Gastroesophageal sphincter (tissue), 4 donors: ENCODE data around the gene DNAJB12. TPM values are rescaled to one million over a fixed set of nuclear protein-coding genes. Genes with fewer than 3 reads are reported as not detected.
A peak's percentile ranks its signal among the peaks of the same experiment; 100 is the strongest.

Experiments used
- ATAC-seq: fragments of 150-250 bp; one replicate; pipeline ENCODE4 v1.9.1; 2016; ENCODE audit warnings: mild to moderate bottlenecking, moderate library complexity
- H3K27ac ChIP-seq, 4 donors: fragments of 200-600 bp; sonication (generic) in 3 of 4; 1 replicate in 3 of 4; 2 replicates in 1 of 4; pipeline ENCODE4 v1.5.1; 2016 to 2019
- H3K27me3 ChIP-seq: fragments of 200-600 bp; sonication (generic); one replicate; pipeline ENCODE4 v1.5.1; 2019
- H3K36me3 ChIP-seq, 2 donors: fragments of 200-600 bp; sonication (generic); one replicate each; pipeline ENCODE4 v1.5.1; 2019; ENCODE audit warnings: control low read depth in 1 of 2
- H3K4me1 ChIP-seq, 3 donors: fragments of 200-600 bp; sonication (generic); 1 replicate in 2 of 3; 2 replicates in 1 of 3; pipeline ENCODE4 v1.5.1; 2016 to 2019; ENCODE audit warnings: control low read depth in 2 of 3
- H3K4me3 ChIP-seq, 2 donors: fragments of 200-600 bp; sonication (generic); one replicate each; pipeline ENCODE4 v1.5.1; 2019; ENCODE audit warnings: mild to moderate bottlenecking in 1 of 2, moderate library complexity in 1 of 2
- H3K9me3 ChIP-seq, 3 donors: fragments of 200-600 bp; sonication (generic); one replicate each; pipeline ENCODE4 v1.5.1; 2017 to 2019; ENCODE audit warnings: control low read depth in 2 of 3
- EP300 ChIP-seq: sonication (generic); formaldehyde crosslinking; IDR thresholded peaks from one replicate; pipeline ENCODE4 v1.6.1; 2017; ENCODE audit warnings: antibody characterized with exemption, mild to moderate bottlenecking
- POLR2A ChIP-seq, 2 donors: fragments of 450-650 bp; IDR thresholded peaks; one replicate each; pipeline ENCODE4 v1.6.1; 2017; ENCODE audit warnings: antibody characterized with exemption in 2 of 2, mild to moderate bottlenecking in 2 of 2, moderate library complexity in 1 of 2
- POLR2AphosphoS5 ChIP-seq: sonication (generic); formaldehyde crosslinking; IDR thresholded peaks from one replicate; pipeline ENCODE4 v1.6.1; 2017; ENCODE audit warnings: antibody characterized with exemption
- WGBS, 2 donors: methylation state at CpG; one replicate each; pipeline ENCODE4 v1.1.5; 2018; ENCODE audit warnings: low coverage in 1 of 2; 5-methylcytosine and 5-hydroxymethylcytosine counted together
- total RNA-seq, 4 donors: library from RNA; depleted of rRNA; stranded (reverse); fragments of >200 nt; gene quantifications; one replicate each; pipeline ENCODE4 v1.1.0, GENCODE V29; 2016
- TF ChIP-seq, protein P1 (sequence below), 4 experiments: fragments of 200-600 bp in 2 of 4; fragments of 450-650 bp in 2 of 4; sonication (generic) in 1 of 4; IDR thresholded peaks; one replicate each; pipeline ENCODE4 v1.5.1; 2017 to 2019; ENCODE audit warnings: antibody characterized with exemption in 4 of 4, mild to moderate bottlenecking in 2 of 4, moderate library complexity in 2 of 4

Gene DNAJB12
- total RNA-seq, 4 donors from 2014 or later, result 28.6 to 43.0 (median 33.4) TPM

DNA sequence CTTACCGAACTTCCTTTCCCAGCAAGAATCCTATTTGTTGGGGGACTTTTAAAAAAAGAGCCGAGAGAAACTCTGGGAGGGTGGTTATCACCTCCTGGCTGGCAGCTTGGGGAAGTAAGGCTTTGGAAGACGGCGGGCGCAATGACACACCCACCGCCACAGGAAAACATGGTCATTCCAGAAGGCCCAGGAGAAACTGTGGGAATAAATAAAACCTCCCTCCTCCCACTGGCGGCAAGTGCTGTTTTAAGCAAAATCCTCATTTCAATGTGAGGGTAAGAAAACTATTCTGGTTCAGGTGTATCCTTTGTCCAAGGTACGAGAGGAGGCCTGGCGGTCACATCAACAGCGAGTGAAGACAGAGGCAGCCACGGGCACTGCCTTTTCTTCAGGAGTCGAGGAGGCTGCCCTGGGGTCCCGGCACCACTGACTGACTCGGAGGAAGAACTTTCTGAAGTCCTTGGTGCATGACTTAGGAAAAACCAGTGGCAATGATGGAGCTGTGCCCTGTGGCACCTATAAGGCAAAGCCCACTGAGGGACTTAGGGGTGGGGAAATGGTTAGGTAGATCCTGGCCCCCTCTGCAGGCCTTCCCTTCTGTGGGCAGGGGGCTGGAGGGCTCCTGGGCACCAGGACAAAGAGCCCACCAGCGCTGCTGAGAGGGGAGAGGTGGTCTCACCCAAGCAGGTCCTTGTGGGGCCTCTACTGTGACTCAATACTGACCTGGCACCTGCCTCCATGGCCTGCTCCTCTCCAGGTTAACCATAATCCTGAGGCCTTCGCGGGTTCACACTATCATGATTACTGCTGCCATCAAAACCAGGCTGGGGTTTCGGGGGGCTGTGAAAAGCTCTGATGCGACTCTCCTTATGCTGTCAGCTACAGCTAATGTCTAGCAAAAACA is 21.4 kb downstream of the DNAJB12 start:
- Histone ChIP-seq H3K9me3 (no peaks in the 10 kb centered on the region), H3K4me1 (peaks cover 0 to 88% (median 56%) of the 10 kb centered on the region in 3 donors), H3K4me3 (no peak overlapping the region), H3K27me3 (no peaks in the 10 kb centered on the region), H3K27ac (peak overlapping the region in 3 of 4 donors; percentile 83 to 91 (median 90)), H3K36me3 (peaks cover 0 to 40% of the 10 kb centered on the region in 2 donors)
- WGBS, 2 donors, result 76 to 86% methylated on average over 5 to 9 of the region's 19 CpGs
- no peak for ATAC-seq
- TF ChIP-seq EP300 (no peak), POLR2AphosphoS5 (no peak), POLR2A (IDR thresholded peaks at IDR 0.05) (no peak)
- TF ChIP-seq, protein P1, sequence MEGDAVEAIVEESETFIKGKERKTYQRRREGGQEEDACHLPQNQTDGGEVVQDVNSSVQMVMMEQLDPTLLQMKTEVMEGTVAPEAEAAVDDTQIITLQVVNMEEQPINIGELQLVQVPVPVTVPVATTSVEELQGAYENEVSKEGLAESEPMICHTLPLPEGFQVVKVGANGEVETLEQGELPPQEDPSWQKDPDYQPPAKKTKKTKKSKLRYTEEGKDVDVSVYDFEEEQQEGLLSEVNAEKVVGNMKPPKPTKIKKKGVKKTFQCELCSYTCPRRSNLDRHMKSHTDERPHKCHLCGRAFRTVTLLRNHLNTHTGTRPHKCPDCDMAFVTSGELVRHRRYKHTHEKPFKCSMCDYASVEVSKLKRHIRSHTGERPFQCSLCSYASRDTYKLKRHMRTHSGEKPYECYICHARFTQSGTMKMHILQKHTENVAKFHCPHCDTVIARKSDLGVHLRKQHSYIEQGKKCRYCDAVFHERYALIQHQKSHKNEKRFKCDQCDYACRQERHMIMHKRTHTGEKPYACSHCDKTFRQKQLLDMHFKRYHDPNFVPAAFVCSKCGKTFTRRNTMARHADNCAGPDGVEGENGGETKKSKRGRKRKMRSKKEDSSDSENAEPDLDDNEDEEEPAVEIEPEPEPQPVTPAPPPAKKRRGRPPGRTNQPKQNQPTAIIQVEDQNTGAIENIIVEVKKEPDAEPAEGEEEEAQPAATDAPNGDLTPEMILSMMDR (IDR thresholded peaks at IDR 0.05), result no peak

DNA sequence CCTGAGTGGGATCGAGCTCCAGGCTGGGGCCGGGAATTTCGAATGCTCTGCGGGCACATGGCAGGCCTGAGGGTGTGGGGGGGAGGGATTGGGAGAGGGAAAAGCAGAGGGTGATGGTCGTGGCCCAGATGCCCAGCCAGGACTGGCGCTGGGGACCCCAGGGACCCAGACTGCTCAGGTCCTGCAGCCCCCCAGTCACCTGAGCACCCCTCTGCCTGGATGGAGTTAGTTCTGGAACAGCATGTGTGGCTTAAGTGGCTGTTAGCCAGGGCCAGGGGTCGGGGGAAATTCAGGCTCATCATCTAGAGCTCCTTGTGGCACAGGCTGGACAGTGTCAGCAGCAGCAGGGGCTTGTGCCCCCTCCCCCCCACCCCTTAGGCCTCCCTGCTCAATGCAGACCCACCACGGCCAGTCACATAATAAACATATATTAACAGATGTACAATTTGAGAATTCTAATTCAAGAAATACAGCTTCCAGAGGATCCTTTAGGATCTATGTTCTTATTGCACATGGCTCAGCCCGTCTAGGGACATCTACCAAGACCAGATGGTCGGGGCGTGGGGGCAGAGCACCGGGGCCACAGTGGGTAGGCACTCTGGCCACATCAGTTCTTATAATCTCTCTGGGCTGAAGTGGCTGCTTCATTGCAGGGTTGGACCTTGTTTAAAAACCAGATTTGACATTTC is 22.2 kb downstream of the DNAJB12 start:
- Histone ChIP-seq H3K4me1 (peaks cover 0 to 95% (median 60%) of the 10 kb centered on the region in 3 donors), H3K27me3 (no peaks in the 10 kb centered on the region), H3K27ac (peak overlapping the region in 3 of 4 donors; percentile 83 to 91 (median 90)), H3K36me3 (peaks cover 0 to 32% of the 10 kb centered on the region in 2 donors), H3K4me3 (peak overlapping the region in 1 of 2 donors; percentile 8), H3K9me3 (no peaks in the 10 kb centered on the region)
- ATAC-seq, result no peak
- WGBS, 2 donors, result 58 to 87% methylated on average over 3 to 8 of the region's 12 CpGs
- TF ChIP-seq POLR2A (IDR thresholded peaks at IDR 0.05) (no peak), POLR2AphosphoS5 (no peak), EP300 (no peak)
- TF ChIP-seq, protein P1 (IDR thresholded peaks at IDR 0.05), result no peak

DNA sequence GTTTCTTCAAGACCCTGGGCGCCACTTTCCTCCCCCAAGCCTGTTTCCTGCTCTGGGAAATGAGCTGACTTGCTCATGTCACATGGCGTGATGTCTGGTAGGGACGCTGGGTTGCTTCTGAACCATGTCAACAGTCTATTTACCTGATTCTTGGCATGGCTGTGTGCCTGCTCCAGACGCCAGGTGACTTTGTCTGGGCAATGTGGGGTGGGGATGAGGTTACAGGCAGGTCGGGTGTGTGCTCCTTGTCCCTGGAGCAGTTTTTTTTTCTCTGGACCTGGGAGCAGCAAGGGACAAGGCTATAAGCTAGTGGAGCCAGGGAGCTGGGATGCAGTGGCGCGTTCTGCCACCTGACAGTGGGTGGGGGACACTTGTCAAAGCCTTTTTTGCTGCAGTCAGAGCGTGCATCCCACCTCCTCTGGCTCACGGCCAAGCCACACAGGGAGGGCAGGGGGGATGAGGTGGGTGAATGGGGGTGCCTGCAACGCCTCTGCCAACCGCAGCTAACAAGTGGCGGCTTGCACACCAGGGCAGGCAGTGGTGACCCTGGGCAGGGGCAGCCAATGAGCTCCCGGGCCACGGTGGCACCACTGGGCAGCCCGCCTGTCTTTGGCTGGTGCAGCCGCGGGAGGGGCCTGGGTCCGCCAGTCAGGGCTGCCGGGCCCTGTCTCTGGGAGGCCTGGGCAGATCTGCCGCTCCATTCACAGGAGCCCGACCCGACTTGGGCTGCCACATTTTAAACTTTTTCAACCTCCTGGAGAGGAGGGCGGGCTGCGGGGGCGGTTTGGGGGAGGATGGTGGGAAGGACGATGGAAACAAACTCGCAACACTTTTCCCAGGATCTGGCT is 22.9 kb downstream of the DNAJB12 start:
- ATAC-seq, result peak; percentile 57
- H3K4me1 ChIP-seq, result peaks cover 0 to 92% (median 58%) of the 10 kb centered on the region in 3 donors

DNA sequence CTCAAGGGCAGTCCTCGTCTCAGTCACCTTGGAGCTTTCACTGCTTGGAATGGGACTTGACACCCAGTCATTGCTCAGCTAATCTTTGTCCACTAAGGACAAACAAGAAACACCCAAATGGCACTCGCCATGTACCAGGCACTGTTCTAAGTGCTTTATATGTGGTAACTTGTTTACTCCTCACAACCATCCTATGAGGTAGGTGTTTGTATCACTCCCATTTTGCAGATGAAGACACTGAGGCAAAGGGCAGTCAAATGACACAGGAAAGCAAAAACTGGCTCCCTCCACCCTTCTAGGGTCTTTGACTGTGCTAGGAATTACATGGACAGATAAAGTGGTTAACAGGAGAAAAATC is 24.7 kb downstream of the DNAJB12 start:
- Histone ChIP-seq H3K4me1 (peaks cover 0 to 86% (median 47%) of the 10 kb centered on the region in 3 donors), H3K4me3 (no peak overlapping the region), H3K27me3 (no peaks in the 10 kb centered on the region), H3K36me3 (peaks cover 0 to 7% of the 10 kb centered on the region in 2 donors), H3K9me3 (no peaks in the 10 kb centered on the region), H3K27ac (peak overlapping the region in 2 of 4 donors; percentile 68 to 73)
- no peak for ATAC-seq
- WGBS, 2 donors, result 85% methylated on average over 2 of the region's 2 CpGs; no CpG with 5 or more reads in 1 of the 2 donors
- TF ChIP-seq POLR2A (IDR thresholded peaks at IDR 0.05), result no peak
- no peak for TF ChIP-seq POLR2AphosphoS5
- TF ChIP-seq, protein P1 (IDR thresholded peaks at IDR 0.05), result no peak
- TF ChIP-seq EP300, result no peak

More for the DNA sequence above, 22.9 kb downstream of the DNAJB12 start:
- Histone ChIP-seq H3K27me3 (no peaks in the 10 kb centered on the region), H3K36me3 (peaks cover 0 to 24% of the 10 kb centered on the region in 2 donors), H3K27ac (peak overlapping the region in 3 of 4 donors; percentile 83 to 91 (median 90)), H3K9me3 (no peaks in the 10 kb centered on the region), H3K4me3 (peak overlapping the region in 1 of 2 donors; percentile 8)
- WGBS, 2 donors, result 0% methylated on average over 1 to 3 of the region's 27 CpGs
- TF ChIP-seq POLR2AphosphoS5 (peak; percentile 39), EP300 (no peak), POLR2A (IDR thresholded peaks at IDR 0.05) (peak; percentile 15)
- TF ChIP-seq, protein P1 (IDR thresholded peaks at IDR 0.05), result peak in 3 of 4 experiments; percentile 50 to 60 (median 53)
